Keratinocyte (primary cell): Measurements from ENCODE around the gene SLC6A3. TPM values are rescaled to one million over a fixed set of nuclear protein-coding genes. Genes with fewer than 3 reads are reported as not detected.

Experiments
- DNase-seq: peaks from one replicate; pipeline ENCODE4 v3.0.0-alpha.2; 2011; ENCODE audit warnings: low read depth, missing footprints, low spot score
- FAIRE-seq: peaks from 2 replicates; lab custom pipeline; 2011; peaks lifted over from hg19 to GRCh38; lab: Jason Lieb, UNC
- H2AFZ ChIP-seq: 2 replicates; pipeline ENCODE4 v1.6.0; 2012; ENCODE audit warnings: low read length, control low read depth, inconsistent platforms; ENCODE audit not compliant: control insufficient read depth
- H3K27ac ChIP-seq: 2 replicates; pipeline ENCODE4 v1.5.1; 2011; ENCODE audit warnings: low read length; ENCODE audit not compliant: control insufficient read depth, insufficient read depth
- H3K27me3 ChIP-seq: 3 replicates; pipeline ENCODE4 v1.6.0; 2011; ENCODE audit warnings: low read length; ENCODE audit not compliant: control insufficient read depth, insufficient read depth; ENCODE audit errors: extremely low read depth
- H3K36me3 ChIP-seq, 2 experiments: 2 replicates in 1 of 2; 3 replicates in 1 of 2; pipeline ENCODE4 v1.5.1; 2011; ENCODE audit warnings: low read length in 2 of 2, mild to moderate bottlenecking in 1 of 2; ENCODE audit not compliant: control insufficient read depth in 2 of 2, insufficient read depth in 2 of 2; ENCODE audit errors: extremely low read depth in 1 of 2
- H3K4me1 ChIP-seq: 3 replicates; pipeline ENCODE4 v1.5.1; 2011; ENCODE audit warnings: low read length; ENCODE audit not compliant: control insufficient read depth, insufficient read depth; ENCODE audit errors: extremely low read depth
- H3K4me2 ChIP-seq: 3 replicates; pipeline ENCODE4 v1.6.0; 2011; ENCODE audit warnings: low read depth, low read length; ENCODE audit not compliant: control insufficient read depth, insufficient read depth; ENCODE audit errors: extremely low read depth
- H3K4me3 ChIP-seq, 3 experiments: fragments of 200-600 bp in 1 of 3; sonication (generic) in 1 of 3; 2 replicates in 2 of 3; 3 replicates in 1 of 3; pipeline ENCODE4 v1.5.1; 2011 to 2016; ENCODE audit warnings: low read length in 3 of 3, mild to moderate bottlenecking in 3 of 3, control low read depth in 2 of 3, inconsistent platforms in 1 of 3, low read depth in 1 of 3, mixed read lengths in 1 of 3, mixed run types in 1 of 3, moderate library complexity in 1 of 3; ENCODE audit not compliant: control insufficient read depth in 2 of 3, insufficient read depth in 2 of 3; ENCODE audit errors: extremely low read depth in 1 of 3
- H3K79me2 ChIP-seq: 2 replicates; pipeline ENCODE4 v1.6.0; 2012; ENCODE audit warnings: low read length; ENCODE audit not compliant: control insufficient read depth, insufficient read depth
- H3K9ac ChIP-seq: 3 replicates; pipeline ENCODE4 v1.6.0; 2011; ENCODE audit warnings: low read length; ENCODE audit not compliant: control insufficient read depth, insufficient read depth; ENCODE audit errors: extremely low read depth
- H3K9me1 ChIP-seq: 3 replicates; pipeline ENCODE4 v1.6.0; 2011; ENCODE audit warnings: low read length; ENCODE audit not compliant: control insufficient read depth, insufficient read depth; ENCODE audit errors: extremely low read depth
- H3K9me3 ChIP-seq: 2 replicates; pipeline ENCODE4 v1.5.1; 2012; ENCODE audit warnings: low read depth, low read length; ENCODE audit not compliant: control insufficient read depth
- H4K20me1 ChIP-seq: 3 replicates; pipeline ENCODE4 v1.6.0; 2011; ENCODE audit warnings: low read length; ENCODE audit not compliant: control insufficient read depth, insufficient read depth; ENCODE audit errors: extremely low read depth
- EZH2 ChIP-seq: IDR thresholded peaks from one replicate; pipeline ENCODE4 v1.6.1; 2012; ENCODE audit warnings: inconsistent platforms, mild to moderate bottlenecking, low read length, moderate library complexity
- dilution Hi-C: fragments of 300-500 bp; cut with MboI; formaldehyde crosslinking; loops from one replicate; pipeline ENCODE4 v1.7.0; 2020; ENCODE audit warnings: low sequenced_read_pairs; ENCODE audit not compliant: extremely low pct_ligation_motif_present
- polyA plus RNA-seq, 5 experiments: library from polyadenylated mRNA; depleted of rRNA in 3 of 5; stranded (reverse) in 3 of 5; stranded (forward) in 1 of 5; unstranded in 1 of 5; fragments of >200 nt; gene quantifications; 1 replicate in 1 of 5; 2 replicates in 3 of 5; 3 replicates in 1 of 5; pipeline versions ENCODE4 v1.2.1 to v1.2.3, GENCODE V29; 2011 to 2012; ENCODE audit warnings: missing spikeins in 2 of 5, low read depth in 1 of 5, low replicate concordance in 1 of 5
- TF ChIP-seq, protein P1 (sequence below), 3 experiments: IDR thresholded peaks in 1 of 3; conservative IDR thresholded peaks in 1 of 3; optimal IDR thresholded peaks in 1 of 3; 2 replicates in 2 of 3; 3 replicates in 1 of 3; pipeline versions ENCODE3 to v1.5.1; 2011; ENCODE audit warnings: low read length in 3 of 3, mild to moderate bottlenecking in 3 of 3, moderate library complexity in 2 of 3, control low read depth in 1 of 3, inconsistent platforms in 1 of 3; ENCODE audit not compliant: insufficient read depth in 2 of 3; ENCODE audit errors: extremely low read depth in 1 of 3

SLC6A3 gene
- polyA plus RNA-seq, 1 donor (not counting 4 experiments of a cell fraction or from before 2014, with no cell fraction given), result 0.03 TPM

DNA sequence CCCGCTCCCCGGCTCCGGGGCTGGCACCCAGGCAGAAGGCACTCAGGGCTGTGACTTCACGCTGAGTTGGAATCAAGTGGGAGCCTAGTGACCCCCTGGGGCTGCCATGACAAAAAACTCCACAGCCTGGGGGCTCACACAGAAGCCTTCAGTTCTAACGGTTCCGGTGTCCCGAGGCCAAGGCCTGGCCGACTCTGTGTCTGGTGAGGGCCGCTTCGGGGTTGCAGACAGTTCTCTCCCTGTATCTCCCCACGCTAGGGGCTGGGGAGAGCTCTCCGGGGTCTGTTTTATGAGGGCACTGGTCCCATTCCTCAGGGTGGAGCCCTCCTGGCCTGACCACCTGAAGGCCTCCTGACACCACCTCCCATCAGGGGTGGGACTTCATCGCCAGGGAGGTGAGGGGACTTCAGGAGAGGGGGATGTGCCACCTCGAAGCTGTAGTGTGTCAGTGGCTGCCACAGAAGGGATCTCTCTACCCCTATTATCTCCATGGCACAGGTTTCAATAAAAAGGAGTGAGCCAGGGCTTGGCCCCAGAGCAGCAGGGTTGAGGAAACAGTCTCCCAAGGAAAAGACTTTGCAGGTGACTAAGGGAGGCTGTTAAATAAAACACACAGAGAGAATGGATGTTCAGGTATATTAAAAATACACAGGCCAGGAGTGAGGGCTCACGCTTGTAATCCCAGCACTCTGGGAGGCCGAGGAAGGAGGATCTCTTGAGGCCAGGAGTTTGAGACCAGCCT is 1.5 kb upstream of the SLC6A3 start:
- H3K9me1 ChIP-seq, result no peaks in the 10 kb centered on the region

DNA sequence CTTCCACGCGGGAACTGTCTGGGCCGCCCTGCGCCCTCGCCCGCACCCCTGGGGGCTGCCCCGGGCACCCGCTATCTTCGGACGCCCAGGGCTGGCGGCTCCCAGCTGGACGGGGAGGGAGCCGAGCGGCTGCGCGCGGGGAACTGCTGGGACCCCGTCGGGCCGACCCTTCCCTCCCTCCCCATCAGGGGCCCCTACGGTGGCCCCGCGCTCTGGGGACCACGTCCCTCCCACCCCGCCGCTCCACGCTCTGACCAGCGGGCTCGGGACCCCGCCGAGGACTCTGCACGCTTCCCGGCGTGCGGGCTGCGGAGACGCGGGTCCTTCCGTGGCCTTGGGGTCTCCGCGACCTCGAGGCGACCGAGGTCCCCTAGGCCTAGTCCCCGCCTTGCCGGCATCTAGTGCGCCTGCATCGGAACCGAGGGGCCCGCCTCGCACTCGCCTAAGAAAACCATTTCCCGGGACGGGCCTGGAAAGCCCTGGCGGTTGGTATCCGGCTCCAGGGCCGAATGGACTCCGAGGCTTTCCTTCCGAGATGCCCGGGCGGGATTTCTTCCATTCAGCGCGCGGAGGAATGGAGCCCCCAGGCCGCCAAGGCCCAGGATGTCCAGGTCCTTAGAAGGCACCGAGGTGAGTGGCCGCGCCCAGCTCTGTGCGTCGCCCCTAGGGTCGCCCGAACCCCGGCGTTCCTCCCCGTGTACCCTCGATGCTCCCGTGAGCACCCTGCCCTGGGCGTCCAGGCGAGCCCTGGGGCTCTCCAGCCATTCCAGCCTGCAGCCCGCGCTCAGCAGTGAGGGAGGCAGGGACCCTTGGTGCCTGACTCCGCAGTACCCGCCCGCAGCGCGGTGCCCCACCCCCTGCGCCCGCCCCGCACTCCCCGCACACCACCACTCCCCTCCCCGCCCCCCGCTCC is 705 bp upstream of the SLC6A3 start:
- no peaks in the 10 kb centered on the region for H4K20me1 ChIP-seq
- no peak overlapping the region for H2AFZ ChIP-seq
- no peaks in the 10 kb centered on the region for H3K79me2 ChIP-seq
- DNase-seq, result no peak
- H3K9me1 ChIP-seq, result no peaks in the 10 kb centered on the region
- TF ChIP-seq, protein P1, sequence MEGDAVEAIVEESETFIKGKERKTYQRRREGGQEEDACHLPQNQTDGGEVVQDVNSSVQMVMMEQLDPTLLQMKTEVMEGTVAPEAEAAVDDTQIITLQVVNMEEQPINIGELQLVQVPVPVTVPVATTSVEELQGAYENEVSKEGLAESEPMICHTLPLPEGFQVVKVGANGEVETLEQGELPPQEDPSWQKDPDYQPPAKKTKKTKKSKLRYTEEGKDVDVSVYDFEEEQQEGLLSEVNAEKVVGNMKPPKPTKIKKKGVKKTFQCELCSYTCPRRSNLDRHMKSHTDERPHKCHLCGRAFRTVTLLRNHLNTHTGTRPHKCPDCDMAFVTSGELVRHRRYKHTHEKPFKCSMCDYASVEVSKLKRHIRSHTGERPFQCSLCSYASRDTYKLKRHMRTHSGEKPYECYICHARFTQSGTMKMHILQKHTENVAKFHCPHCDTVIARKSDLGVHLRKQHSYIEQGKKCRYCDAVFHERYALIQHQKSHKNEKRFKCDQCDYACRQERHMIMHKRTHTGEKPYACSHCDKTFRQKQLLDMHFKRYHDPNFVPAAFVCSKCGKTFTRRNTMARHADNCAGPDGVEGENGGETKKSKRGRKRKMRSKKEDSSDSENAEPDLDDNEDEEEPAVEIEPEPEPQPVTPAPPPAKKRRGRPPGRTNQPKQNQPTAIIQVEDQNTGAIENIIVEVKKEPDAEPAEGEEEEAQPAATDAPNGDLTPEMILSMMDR (optimal IDR thresholded peaks at IDR 0.05 in 1 of 3, IDR thresholded peaks at IDR 0.05 in 1 of 3, conservative IDR thresholded peaks at IDR 0.05 in 1 of 3; ENCODE audit: extremely low read depth in 1 of 3, insufficient read depth in 2 of 3, low read length in 3 of 3), result no peak
- TF ChIP-seq EZH2, result peak; percentile 86
- no peak overlapping the region for H3K4me3 ChIP-seq
- no peaks in the 10 kb centered on the region for H3K9me3 ChIP-seq
- no peak overlapping the region for H3K4me2 ChIP-seq
- H3K9ac ChIP-seq, result no peak overlapping the region
- no peaks in the 10 kb centered on the region for H3K4me1 ChIP-seq
- peaks cover 64% of the 10 kb centered on the region for H3K27me3 ChIP-seq
- dilution Hi-C loops, result no loop called here
- H3K27ac ChIP-seq, result no peak overlapping the region
- FAIRE-seq, result no peak
- H3K36me3 ChIP-seq, result no peaks in the 10 kb centered on the region

More for the DNA sequence above, 1.5 kb upstream of the SLC6A3 start:
- no peak overlapping the region for H3K9ac ChIP-seq
- no peak overlapping the region for H3K4me3 ChIP-seq
- DNase-seq, result no peak
- H3K36me3 ChIP-seq, result no peaks in the 10 kb centered on the region
- dilution Hi-C loops, result no loop called here
- H3K9me3 ChIP-seq, result no peaks in the 10 kb centered on the region
- TF ChIP-seq EZH2, result peak; percentile 60
- TF ChIP-seq, protein P1 (optimal IDR thresholded peaks at IDR 0.05 in 1 of 3, IDR thresholded peaks at IDR 0.05 in 1 of 3, conservative IDR thresholded peaks at IDR 0.05 in 1 of 3; ENCODE audit: extremely low read depth in 1 of 3, insufficient read depth in 2 of 3, low read length in 3 of 3), result no peak
- no peaks in the 10 kb centered on the region for H3K79me2 ChIP-seq
- no peaks in the 10 kb centered on the region for H3K4me1 ChIP-seq
- no peak overlapping the region for H3K4me2 ChIP-seq
- H4K20me1 ChIP-seq, result no peaks in the 10 kb centered on the region
- H2AFZ ChIP-seq, result no peak overlapping the region
- no peak for FAIRE-seq
- no peak overlapping the region for H3K27ac ChIP-seq
- H3K27me3 ChIP-seq, result peaks cover 60% of the 10 kb centered on the region
